ENCODE measurements around the gene MSI2. TPM values are rescaled to one million over a fixed set of nuclear protein-coding genes. Genes with fewer than 3 reads are reported as not detected.

MSI2 gene
- polyA plus RNA-seq, 1 of the 3 experiments (the other 2 are of a cell fraction), result 24.1 TPM

- no peak for DNase-seq
These were observed 435.6 kb downstream of the MSI2 start for GRCh38 chr17:57691939-57692338.

GRCh38 chr17:57692770-57693169, 436.4 kb downstream of the MSI2 start:
- Histone ChIP-seq H3K27ac (ENCODE audit: low read depth in 2 of 2, low read length in 1 of 2) (no peak overlapping the region), H3K79me2 (ENCODE audit: insufficient read depth) (no peaks in the 10 kb centered on the region), H3K27me3 (ENCODE audit: insufficient read depth) (no peaks in the 10 kb centered on the region), H4K20me1 (ENCODE audit: insufficient read depth) (no peaks in the 10 kb centered on the region), H3K9me2 (no peaks in the 10 kb centered on the region), H3F3A (replicated peaks; ENCODE audit: insufficient read depth) (peaks cover 3% of the 10 kb centered on the region), H3K36me3 (replicated peaks in 1 of 2; ENCODE audit: control insufficient read depth in 1 of 2, insufficient read depth in 2 of 2, low read length in 1 of 2) (no peaks in the 10 kb centered on the region), H3K9ac (no peak overlapping the region), H2AFZ (ENCODE audit: low read depth) (no peak overlapping the region), H3K4me2 (no peak overlapping the region), H3K4me1 (ENCODE audit: control insufficient read depth in 1 of 2, insufficient read depth in 2 of 2, low read depth in 1 of 2, low read length in 1 of 2) (peaks cover 0 to 5% of the 10 kb centered on the region in 2 experiments; a peak in 2 of 4 replicates), H3K4me3 (ENCODE audit: low read depth in 2 of 2, low read length in 1 of 2) (no peak overlapping the region), H3K9me3 (peaks cover 9% of the 10 kb centered on the region; the same call in 1 of the 2 replicates)
- WGBS (ENCODE audit: low lambda C conversion rate), result 69% methylated on average over 1 of the region's 1 CpG
- ChIA-PET CTCF (interaction anchor here (3.0 kb wide), 1 partner anchor 21 kb away, joined by 14 read pairs; no protein-coding TSS in a partner anchor), POLR2A (no interaction called here)
- TF ChIP-seq TAF1 (IDR thresholded peaks at IDR 0.05; ENCODE audit: borderline replicate concordance, low read depth, low read length) (no peak), YY1 (IDR thresholded peaks at IDR 0.05; ENCODE audit: low read depth) (no peak), SMC3 (IDR thresholded peaks at IDR 0.05; ENCODE audit: low read depth, low read length) (no peak), RXRA (IDR thresholded peaks at IDR 0.05; ENCODE audit: borderline replicate concordance, low read depth) (no peak), JUND (IDR thresholded peaks at IDR 0.05) (no peak), RAD21 (IDR thresholded peaks at IDR 0.05; ENCODE audit: low read length) (no peak), POLR2AphosphoS5 (IDR thresholded peaks at IDR 0.05; ENCODE audit: low read depth, low read length) (no peak), ZBTB33 (IDR thresholded peaks at IDR 0.05; ENCODE audit: borderline replicate concordance, low read depth) (no peak)
- DNase-seq, result no peak

More at GRCh38 chr17:57691939-57692338, 435.6 kb downstream of the MSI2 start:
- Histone ChIP-seq H3K27me3 (ENCODE audit: insufficient read depth) (no peaks in the 10 kb centered on the region), H3K9me2 (no peaks in the 10 kb centered on the region), H3K4me1 (ENCODE audit: control insufficient read depth in 1 of 2, insufficient read depth in 2 of 2, low read depth in 1 of 2, low read length in 1 of 2) (peaks cover 0 to 12% of the 10 kb centered on the region in 2 experiments; a peak in 1 of 4 replicates), H3K79me2 (ENCODE audit: insufficient read depth) (no peaks in the 10 kb centered on the region), H4K20me1 (ENCODE audit: insufficient read depth) (no peaks in the 10 kb centered on the region), H3K27ac (ENCODE audit: low read depth in 2 of 2, low read length in 1 of 2) (no peak overlapping the region), H3K9me3 (peaks cover 9% of the 10 kb centered on the region; the same call in 1 of the 2 replicates), H3F3A (replicated peaks; ENCODE audit: insufficient read depth) (peaks cover 9% of the 10 kb centered on the region), H3K4me3 (ENCODE audit: low read depth in 2 of 2, low read length in 1 of 2) (no peak overlapping the region), H3K9ac (no peak overlapping the region), H3K4me2 (no peak overlapping the region), H2AFZ (ENCODE audit: low read depth) (no peak overlapping the region), H3K36me3 (replicated peaks in 1 of 2; ENCODE audit: control insufficient read depth in 1 of 2, insufficient read depth in 2 of 2, low read length in 1 of 2) (no peaks in the 10 kb centered on the region)
- 91% methylated on average over 1 of the region's 1 CpG for WGBS (ENCODE audit: low lambda C conversion rate)
- POLR2A ChIA-PET, result interaction anchor here (1.1 kb wide), 1 partner anchor 8 kb away, joined by 3 read pairs; no protein-coding TSS in a partner anchor
- TF ChIP-seq FOSL2 (IDR thresholded peaks at IDR 0.05; ENCODE audit: borderline replicate concordance, low read depth), result no peak
- TF ChIP-seq PBX3 (IDR thresholded peaks at IDR 0.05), result no peak
- TF ChIP-seq RAD21 (IDR thresholded peaks at IDR 0.05; ENCODE audit: low read length), result no peak
- no peak for TF ChIP-seq POLR2AphosphoS5 (IDR thresholded peaks at IDR 0.05; ENCODE audit: low read depth, low read length)
- TF ChIP-seq YY1 (IDR thresholded peaks at IDR 0.05; ENCODE audit: low read depth), result no peak
- TF ChIP-seq TEAD4 (IDR thresholded peaks at IDR 0.05; ENCODE audit: borderline replicate concordance, insufficient read depth), result no peak
- no peak for TF ChIP-seq SIN3A (IDR thresholded peaks at IDR 0.05; ENCODE audit: borderline replicate concordance, low read depth, low read length)
- TF ChIP-seq TCF12 (IDR thresholded peaks at IDR 0.05), result no peak
- no peak for TF ChIP-seq FOXJ3 (CRISPR knock-in tag; IDR thresholded peaks at IDR 0.05)
- no peak for TF ChIP-seq NRF1 (IDR thresholded peaks at IDR 0.05; ENCODE audit: low read depth, low read length)
- TF ChIP-seq NFIC (IDR thresholded peaks at IDR 0.05; ENCODE audit: borderline replicate concordance), result no peak
- no peak for TF ChIP-seq GATA2 (CRISPR knock-in tag; IDR thresholded peaks at IDR 0.05)
- TF ChIP-seq RXRA (IDR thresholded peaks at IDR 0.05; ENCODE audit: borderline replicate concordance, low read depth), result no peak
- no peak for TF ChIP-seq ELF1 (IDR thresholded peaks at IDR 0.05)
- TF ChIP-seq USF1 (IDR thresholded peaks at IDR 0.05; ENCODE audit: borderline replicate concordance, low read depth), result no peak
- no peak for TF ChIP-seq FOXM1 (IDR thresholded peaks at IDR 0.05; ENCODE audit: low read depth)
- CTCF ChIA-PET, result interaction anchor here (0.7 to 1.1 kb wide), 2 partner anchors 56 to 91 kb away, joined by 3 to 4 read pairs; no protein-coding TSS in a partner anchor
